Measurements from ENCODE around the gene KDM4B. TPM values are rescaled to one million over a fixed set of nuclear protein-coding genes. Genes with fewer than 3 reads are reported as not detected.
"Not testable (repeated sequence)": the region's sequence is repeated elsewhere in the genome, so short reads cannot be mapped to it uniquely, and the experiment has no call there.

The KDM4B gene
- total RNA-seq, 1 donor from 2014 or later: 49.2 TPM

- Mint-ChIP-seq H3K36me3 (ENCODE audit: low read depth) (peaks cover 14% of the 10 kb centered on the region), H3K4me3 (no peak overlapping the region), H3K27ac (no peak overlapping the region), H3K4me1 (peaks cover 4% of the 10 kb centered on the region), H3K9me3 (no peaks in the 10 kb centered on the region), H3K27me3 (no peaks in the 10 kb centered on the region)
- intact Hi-C loops (cut with micrococcal nuclease): no loop called here
- no peak for DNase-seq
Measured at GRCh38 chr19:5018224-5019015, 49.5 kb downstream of the KDM4B start.

DNA sequence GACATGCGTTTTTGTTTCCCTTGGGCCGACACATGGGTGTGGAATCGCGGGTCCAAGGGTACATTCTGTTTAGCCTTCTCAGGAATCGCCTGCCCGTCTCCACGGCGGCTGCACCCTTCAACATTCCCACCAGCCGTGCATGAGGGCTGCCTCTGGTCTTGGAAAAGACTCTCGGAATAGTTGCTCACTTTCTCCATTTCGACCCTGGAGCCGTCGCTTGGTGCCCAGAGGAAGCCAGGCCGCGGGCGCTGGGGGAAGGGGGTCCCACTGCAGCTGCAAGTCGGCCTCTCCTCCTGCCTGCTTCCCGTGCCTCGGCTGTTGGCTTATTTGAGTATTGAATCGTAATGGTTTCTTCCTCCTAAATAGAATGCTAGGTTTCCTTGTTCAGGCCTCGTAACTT lies 51.5 kb downstream of the KDM4B start:
- H3K4me3 Mint-ChIP-seq: no peak overlapping the region
- no peaks in the 10 kb centered on the region for H3K9me3 Mint-ChIP-seq
- H3K36me3 Mint-ChIP-seq (ENCODE audit: low read depth): peaks cover 14% of the 10 kb centered on the region
- DNase-seq: no peak
- intact Hi-C loops (cut with micrococcal nuclease): loop anchor here (10.0 kb wide), 1 partner anchor 46 kb away; no protein-coding TSS in a partner anchor
- H3K4me1 Mint-ChIP-seq: peaks cover 4% of the 10 kb centered on the region
- H3K27me3 Mint-ChIP-seq: no peaks in the 10 kb centered on the region
- H3K27ac Mint-ChIP-seq: no peak overlapping the region

DNA sequence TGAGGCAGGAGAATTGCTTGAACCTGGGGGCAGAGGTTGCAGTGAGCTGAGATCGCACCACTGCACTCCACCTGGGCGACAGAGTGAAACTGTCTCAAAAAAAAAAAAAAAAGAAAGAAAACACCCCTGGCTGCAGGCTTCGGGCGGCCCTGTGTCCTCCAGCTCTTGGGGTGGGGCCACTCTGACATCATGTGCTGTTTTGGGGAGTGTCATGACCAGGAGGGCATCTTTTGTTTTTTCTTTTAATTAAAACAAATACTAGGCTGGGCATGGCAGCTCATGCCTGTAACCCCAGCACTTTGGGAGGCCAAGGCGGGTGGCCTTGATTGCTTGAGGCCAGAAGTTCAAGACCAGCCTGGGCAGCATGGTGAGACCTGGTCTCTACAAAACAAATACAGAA lies 52.1 kb downstream of the KDM4B start:
- Mint-ChIP-seq H3K27me3 (no peaks in the 10 kb centered on the region), H3K4me1 (peaks cover 2% of the 10 kb centered on the region), H3K27ac (no peak overlapping the region), H3K9me3 (no peaks in the 10 kb centered on the region), H3K4me3 (no peak overlapping the region), H3K36me3 (ENCODE audit: low read depth) (peaks cover 11% of the 10 kb centered on the region)
- intact Hi-C loops (cut with micrococcal nuclease): loop anchor here (10.0 kb wide), 1 partner anchor 46 kb away; no protein-coding TSS in a partner anchor
- no peak for DNase-seq

DNA sequence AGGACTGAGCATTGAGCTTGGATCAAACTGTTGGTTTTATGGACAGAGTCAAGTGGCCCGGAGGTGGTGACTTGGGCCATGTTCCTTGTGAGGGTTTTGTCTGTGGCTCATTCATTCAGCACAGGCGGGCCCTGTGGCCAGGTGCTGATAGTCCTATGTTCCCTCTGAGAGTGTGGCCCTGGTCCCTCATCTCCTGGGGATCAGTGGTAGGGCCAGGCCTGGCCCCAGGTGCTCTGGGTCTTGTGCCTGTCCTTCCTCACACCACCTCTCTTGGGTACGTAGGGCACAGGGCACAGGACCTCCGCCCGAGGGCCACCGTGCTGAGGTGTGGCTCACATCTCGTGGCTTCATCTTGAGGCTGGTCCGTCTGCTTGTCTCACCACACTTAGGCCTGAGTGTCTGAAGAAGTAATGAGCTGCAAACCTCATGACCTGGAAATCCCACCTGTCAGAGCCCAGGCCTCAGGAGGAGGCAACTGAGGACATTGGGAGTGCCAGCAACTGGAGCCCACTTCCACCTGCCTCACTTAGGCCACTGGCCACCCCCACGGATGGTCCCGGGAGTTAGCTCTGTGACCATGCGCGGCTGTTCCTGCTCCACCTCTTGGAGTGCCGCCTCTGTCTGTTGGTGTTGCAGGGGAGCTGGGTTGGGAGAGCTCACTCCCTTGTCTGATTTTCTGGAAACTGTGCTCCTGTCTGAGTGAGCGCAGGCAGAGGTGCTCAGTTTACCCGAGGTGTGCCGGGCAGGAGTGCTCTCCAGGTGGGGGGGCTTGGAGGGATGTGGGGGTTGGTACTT lies 53.4 kb downstream of the KDM4B start:
- DNase-seq: no peak
- Mint-ChIP-seq H3K27me3 (no peaks in the 10 kb centered on the region), H3K36me3 (ENCODE audit: low read depth) (peaks cover 4% of the 10 kb centered on the region), H3K4me3 (no peak overlapping the region), H3K27ac (peak overlapping the region; percentile 34), H3K9me3 (no peaks in the 10 kb centered on the region), H3K4me1 (peaks cover 2% of the 10 kb centered on the region)
- intact Hi-C loops (cut with micrococcal nuclease): loop anchor here (10.0 kb wide), 1 partner anchor 47 kb away; no protein-coding TSS in a partner anchor

GRCh38 chr19:5023128-5023571 lies 54.2 kb downstream of the KDM4B start:
- Mint-ChIP-seq H3K36me3 (ENCODE audit: low read depth) (peaks cover 4% of the 10 kb centered on the region), H3K27ac (no peak overlapping the region), H3K9me3 (no peaks in the 10 kb centered on the region), H3K4me3 (no peak overlapping the region), H3K27me3 (no peaks in the 10 kb centered on the region), H3K4me1 (peaks cover 1% of the 10 kb centered on the region)
- intact Hi-C loops (cut with micrococcal nuclease): loop anchor here (10.0 kb wide), 1 partner anchor 48 kb away; no protein-coding TSS in a partner anchor
- DNase-seq: no peak

GRCh38 chr19:5024282-5024681 lies 55.4 kb downstream of the KDM4B start:
- H3K36me3 Mint-ChIP-seq (ENCODE audit: low read depth): peaks cover 4% of the 10 kb centered on the region
- H3K27me3 Mint-ChIP-seq: no peaks in the 10 kb centered on the region
- no peak overlapping the region for H3K4me3 Mint-ChIP-seq
- H3K4me1 Mint-ChIP-seq: no peaks in the 10 kb centered on the region
- no peak overlapping the region for H3K27ac Mint-ChIP-seq
- no peaks in the 10 kb centered on the region for H3K9me3 Mint-ChIP-seq
- intact Hi-C loops (cut with micrococcal nuclease): loop anchor here (10.0 kb wide), 1 partner anchor 49 kb away; no protein-coding TSS in a partner anchor
- no peak for DNase-seq

DNA sequence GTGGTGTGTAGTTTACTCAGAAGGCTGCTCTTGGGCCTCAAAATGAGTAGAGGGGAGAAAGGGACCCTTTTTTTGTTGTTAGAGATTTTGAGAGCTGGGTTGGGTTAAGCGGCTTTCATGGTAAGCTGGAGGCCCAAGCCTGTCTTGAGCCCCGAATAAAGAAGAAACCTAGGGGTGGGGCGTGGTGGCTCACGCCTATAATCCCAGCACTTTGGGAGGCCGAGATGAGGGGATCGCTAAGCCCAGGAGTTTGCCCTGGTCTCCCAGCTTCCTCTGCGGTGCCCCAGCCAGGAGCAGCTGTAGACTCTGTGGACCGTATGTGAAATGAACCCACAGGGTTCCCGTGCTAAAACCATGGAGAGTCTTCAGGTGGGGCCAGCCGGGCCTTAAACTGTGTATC lies 56.1 kb downstream of the KDM4B start:
- Mint-ChIP-seq H3K36me3 (ENCODE audit: low read depth) (peaks cover 4% of the 10 kb centered on the region), H3K4me1 (no peaks in the 10 kb centered on the region), H3K27me3 (no peaks in the 10 kb centered on the region), H3K4me3 (no peak overlapping the region), H3K27ac (no peak overlapping the region), H3K9me3 (no peaks in the 10 kb centered on the region)
- intact Hi-C loops (cut with micrococcal nuclease): loop anchor here (10.0 kb wide), 1 partner anchor 50 kb away; no protein-coding TSS in a partner anchor
- no peak for DNase-seq

DNA sequence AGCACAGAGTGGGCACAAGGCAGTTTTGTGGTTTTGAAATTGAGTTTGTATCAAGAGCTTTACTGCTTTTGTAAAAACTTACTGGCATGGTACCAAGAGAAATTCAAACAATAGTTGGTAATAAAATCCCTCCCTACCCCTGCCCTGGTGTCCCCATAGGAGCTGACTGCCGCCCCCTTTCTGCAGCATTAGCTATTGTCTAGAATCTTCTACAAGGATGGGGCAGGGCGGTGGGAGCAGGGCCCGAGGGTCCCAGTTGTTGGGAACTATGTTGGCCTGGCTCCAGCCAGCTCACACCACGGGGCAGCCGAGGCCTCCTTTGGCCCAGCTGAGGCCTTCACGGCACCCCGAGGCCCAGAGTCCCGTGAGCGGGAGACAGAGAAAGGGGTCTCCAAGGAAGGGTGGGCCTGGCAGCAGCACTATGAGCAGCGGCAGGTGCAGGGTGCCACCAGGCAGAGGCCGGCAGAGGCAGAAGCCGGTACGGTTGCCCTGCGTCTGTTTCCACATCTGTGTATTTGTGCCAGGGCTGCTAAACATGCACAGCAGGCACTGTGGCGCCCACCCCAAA lies 57.9 kb downstream of the KDM4B start:
- peaks cover 1% of the 10 kb centered on the region for H3K36me3 Mint-ChIP-seq (ENCODE audit: low read depth)
- no peak overlapping the region for H3K4me3 Mint-ChIP-seq
- intact Hi-C loops (cut with micrococcal nuclease): loop anchor here (10.0 kb wide), 1 partner anchor 52 kb away; no protein-coding TSS in a partner anchor
- H3K9me3 Mint-ChIP-seq: no peaks in the 10 kb centered on the region
- DNase-seq: no peak
- H3K27me3 Mint-ChIP-seq: no peaks in the 10 kb centered on the region
- H3K4me1 Mint-ChIP-seq: no peaks in the 10 kb centered on the region
- no peak overlapping the region for H3K27ac Mint-ChIP-seq

GRCh38 chr19:5028229-5028886 lies 59.4 kb downstream of the KDM4B start:
- no peaks in the 10 kb centered on the region for H3K4me1 Mint-ChIP-seq

DNA sequence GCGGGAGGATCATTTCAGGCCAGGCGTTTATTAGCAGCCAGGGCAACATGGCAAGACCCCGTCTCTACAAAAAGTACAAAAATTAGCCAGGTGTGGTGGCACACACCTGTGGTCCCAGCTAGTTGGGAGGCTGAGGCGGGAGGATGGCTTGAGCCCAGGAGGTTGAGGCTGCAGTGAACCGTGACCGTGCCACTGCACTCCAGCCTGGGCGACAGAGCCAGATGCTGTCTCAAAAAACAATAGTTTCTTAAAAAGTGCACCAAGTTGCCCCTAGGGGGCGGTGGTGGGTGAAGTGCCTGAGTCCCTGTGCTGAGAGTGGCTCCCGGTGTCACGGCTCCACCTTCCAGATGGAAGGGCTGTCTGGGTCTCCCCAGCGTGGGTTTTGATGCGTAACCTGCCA lies 60.7 kb downstream of the KDM4B start:
- H3K36me3 Mint-ChIP-seq (ENCODE audit: low read depth); H3K9me3 Mint-ChIP-seq; H3K4me1 Mint-ChIP-seq; H3K4me3 Mint-ChIP-seq; H3K27me3 Mint-ChIP-seq; H3K27ac Mint-ChIP-seq: not testable (repeated sequence)
- peak; percentile 88 for DNase-seq
- intact Hi-C loops (cut with micrococcal nuclease): loop anchor here (10.0 kb wide), 1 partner anchor 55 kb away; no protein-coding TSS in a partner anchor

More at GRCh38 chr19:5028229-5028886, 59.4 kb downstream of the KDM4B start:
- Mint-ChIP-seq H3K27me3 (no peaks in the 10 kb centered on the region), H3K36me3 (ENCODE audit: low read depth) (peaks cover 1% of the 10 kb centered on the region), H3K4me3 (no peak overlapping the region), H3K27ac (no peak overlapping the region), H3K9me3 (no peaks in the 10 kb centered on the region)
- DNase-seq: no peak
- intact Hi-C loops (cut with micrococcal nuclease): loop anchor here (10.0 kb wide), 1 partner anchor 54 kb away; no protein-coding TSS in a partner anchor

DNA sequence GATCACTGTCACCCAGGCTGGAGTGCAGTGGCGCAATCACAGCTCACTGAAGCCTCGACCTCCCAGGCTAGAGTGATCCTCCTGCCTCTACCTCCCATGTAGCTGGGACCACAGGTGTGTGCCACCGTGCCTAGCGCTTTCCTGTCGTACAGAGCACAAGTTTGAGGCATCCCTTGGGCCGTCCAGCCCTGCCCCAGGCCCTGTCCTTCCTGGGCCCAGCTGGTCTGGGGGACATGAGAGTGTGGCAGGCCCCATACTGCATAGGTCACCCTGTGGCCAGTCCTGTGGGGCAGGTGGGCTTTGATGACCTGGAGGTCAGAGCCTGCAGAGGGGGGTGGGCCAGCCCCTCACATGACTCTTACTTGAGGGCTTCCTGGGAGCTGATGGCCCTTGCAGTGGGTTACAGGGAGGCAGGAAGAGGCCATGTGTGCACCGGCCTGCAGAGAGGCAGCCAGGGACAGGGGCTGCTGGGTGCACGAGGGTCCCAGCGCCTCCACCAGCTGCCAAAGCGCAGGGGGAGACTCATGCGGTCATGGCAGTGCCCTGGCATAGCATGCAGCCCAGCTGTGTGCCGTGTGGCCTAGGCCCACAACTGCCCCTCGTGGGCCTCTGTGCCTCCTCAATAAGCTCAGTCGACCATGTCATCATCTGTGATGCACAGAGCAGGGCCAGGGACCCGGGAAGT lies 61.4 kb downstream of the KDM4B start:
- Mint-ChIP-seq H3K36me3 (ENCODE audit: low read depth) (peaks cover 8% of the 10 kb centered on the region), H3K4me3 (no peak overlapping the region), H3K27me3 (no peaks in the 10 kb centered on the region), H3K4me1 (no peaks in the 10 kb centered on the region), H3K27ac (no peak overlapping the region), H3K9me3 (no peaks in the 10 kb centered on the region)
- intact Hi-C loops (cut with micrococcal nuclease): loop anchor here (2.0 to 10.0 kb wide), 3 partner anchors 29 to 545 kb away; no protein-coding TSS in a partner anchor
- no peak for DNase-seq

DNA sequence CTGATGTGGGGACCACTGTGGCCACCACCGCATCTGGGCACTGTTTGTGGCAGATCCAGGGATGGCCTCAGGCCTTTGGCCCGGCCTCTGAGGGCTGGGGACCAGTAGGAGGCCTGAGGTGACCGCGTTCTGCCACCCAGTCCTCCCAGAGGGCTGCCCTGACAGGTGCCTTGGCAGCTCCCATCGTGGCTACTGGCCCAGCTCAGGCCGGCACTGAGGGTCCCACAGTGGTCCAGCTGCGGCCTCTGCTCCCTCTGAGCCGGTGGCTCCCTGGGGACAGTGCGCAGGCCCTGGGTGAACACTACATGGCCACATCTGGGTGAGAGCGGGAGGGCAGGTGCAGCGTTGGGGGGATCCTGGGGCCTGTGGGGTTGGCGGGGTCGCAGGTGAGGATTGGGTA lies 61.9 kb downstream of the KDM4B start:
- no peaks in the 10 kb centered on the region for H3K9me3 Mint-ChIP-seq
- no peak for DNase-seq
- intact Hi-C loops (cut with micrococcal nuclease): loop anchor here (1.0 to 10.0 kb wide), 4 partner anchors 30 to 544 kb away; no protein-coding TSS in a partner anchor
- H3K27ac Mint-ChIP-seq: no peak overlapping the region
- peaks cover 8% of the 10 kb centered on the region for H3K36me3 Mint-ChIP-seq (ENCODE audit: low read depth)
- no peaks in the 10 kb centered on the region for H3K27me3 Mint-ChIP-seq
- H3K4me3 Mint-ChIP-seq: no peak overlapping the region
- H3K4me1 Mint-ChIP-seq: no peaks in the 10 kb centered on the region
